ENCODE results near the gene LHPP.
A peak's percentile ranks its signal among the peaks of the same experiment; 100 is the strongest.

Gene LHPP

DNA sequence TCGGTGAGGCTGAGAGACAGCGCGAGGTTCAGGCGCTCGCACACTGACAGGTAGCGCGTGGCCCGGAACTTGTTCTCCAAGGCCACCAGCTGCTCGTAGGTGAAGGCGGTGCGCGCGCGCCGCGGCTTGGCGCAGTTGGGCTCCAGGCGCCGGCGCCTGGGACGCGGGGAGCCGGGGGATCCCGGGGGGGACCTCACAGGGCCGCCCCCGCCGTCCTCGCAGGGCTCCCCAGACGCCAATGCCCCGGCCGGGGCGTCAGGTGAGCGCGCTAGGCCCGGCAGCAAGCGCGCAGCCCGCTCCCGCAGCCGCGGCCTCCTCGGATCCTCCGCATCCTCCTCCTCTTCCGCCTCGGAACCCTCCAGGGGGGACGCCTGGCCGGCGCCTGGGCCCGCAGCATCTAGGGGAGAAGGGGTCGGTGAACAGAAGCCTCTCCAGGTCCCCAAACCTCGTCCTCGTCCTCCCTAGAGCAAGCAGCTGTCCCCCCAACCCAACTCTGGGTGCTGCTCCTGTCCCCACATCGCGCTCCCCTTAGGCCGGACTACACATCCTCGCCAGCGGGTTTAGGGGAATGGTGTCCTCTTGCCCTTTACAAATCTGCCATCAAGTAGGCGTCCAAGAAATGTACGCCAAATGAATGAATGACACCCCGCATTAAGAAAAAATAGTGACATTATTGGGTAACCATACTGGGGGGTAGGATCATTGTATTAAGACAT lies 13.7 kb upstream of the LHPP start:
- no peak for DNase-seq (ENCODE audit: low spot score)

DNA sequence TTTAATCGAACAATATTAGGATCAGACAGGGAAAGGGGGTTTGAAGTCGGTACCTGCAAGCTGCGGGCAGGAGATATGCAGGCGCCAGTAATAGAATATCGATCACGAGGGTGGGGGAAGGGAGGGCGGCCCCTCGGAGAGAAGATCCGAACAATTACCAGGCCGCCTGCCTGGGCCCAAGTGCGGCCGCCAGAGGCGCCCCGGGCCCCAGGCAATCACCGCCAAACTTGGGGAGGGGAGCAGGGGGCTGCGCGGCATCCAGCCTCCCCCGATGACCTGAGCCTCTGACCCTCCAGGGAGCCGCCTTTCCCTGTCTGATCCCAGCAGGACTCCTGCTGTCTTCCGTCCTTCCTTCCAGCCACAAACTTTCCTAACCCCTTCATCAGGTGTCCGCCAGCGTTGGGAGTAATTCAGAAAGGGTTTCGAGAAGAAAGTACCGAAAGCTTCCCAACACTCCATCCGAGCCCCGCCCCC lies 12.9 kb upstream of the LHPP start:
- no peak for DNase-seq (ENCODE audit: low spot score)

DNA sequence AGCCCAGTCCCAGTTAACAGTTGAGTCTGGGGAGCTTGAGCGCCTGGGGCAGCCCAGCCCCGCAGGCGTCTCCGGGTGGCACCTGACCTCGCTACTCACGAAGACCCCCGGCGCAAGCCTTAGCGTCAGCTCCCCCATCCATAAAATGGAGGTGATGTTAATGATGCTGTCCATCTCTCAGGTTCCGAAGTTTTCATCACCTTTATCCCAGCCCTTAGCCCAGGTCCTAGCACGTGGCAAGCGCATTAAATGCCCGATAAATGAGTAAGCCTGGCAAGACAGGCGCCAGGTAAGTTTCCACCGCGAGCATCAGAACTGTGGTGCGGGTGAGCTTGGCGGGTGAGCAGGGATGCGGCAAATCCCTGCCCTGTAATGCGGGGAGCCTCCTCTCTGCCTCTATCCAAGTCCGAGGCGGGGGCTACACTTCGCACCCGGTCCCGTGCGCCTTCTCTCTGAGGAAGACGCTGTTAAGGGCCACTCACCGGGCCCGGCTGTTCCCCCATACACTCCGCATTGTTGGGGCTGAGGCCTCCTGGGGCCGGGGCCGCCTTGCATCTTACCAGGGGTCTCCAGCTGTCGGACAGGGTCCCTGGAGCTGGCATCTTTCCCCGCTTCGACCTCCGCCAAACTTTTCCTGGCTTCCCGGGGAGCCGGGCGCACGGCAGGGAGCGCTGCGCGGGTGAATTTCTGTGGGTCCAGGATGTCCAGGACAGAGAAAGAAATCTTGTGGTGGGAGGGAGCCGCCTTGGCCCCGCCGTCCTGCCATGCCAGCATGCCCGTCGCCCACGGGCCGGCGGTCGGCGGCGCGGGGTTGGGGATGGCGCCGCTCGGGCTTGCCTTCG lies 12.2 kb upstream of the LHPP start:
- DNase-seq (ENCODE audit: low spot score) = peak; percentile 22

DNA sequence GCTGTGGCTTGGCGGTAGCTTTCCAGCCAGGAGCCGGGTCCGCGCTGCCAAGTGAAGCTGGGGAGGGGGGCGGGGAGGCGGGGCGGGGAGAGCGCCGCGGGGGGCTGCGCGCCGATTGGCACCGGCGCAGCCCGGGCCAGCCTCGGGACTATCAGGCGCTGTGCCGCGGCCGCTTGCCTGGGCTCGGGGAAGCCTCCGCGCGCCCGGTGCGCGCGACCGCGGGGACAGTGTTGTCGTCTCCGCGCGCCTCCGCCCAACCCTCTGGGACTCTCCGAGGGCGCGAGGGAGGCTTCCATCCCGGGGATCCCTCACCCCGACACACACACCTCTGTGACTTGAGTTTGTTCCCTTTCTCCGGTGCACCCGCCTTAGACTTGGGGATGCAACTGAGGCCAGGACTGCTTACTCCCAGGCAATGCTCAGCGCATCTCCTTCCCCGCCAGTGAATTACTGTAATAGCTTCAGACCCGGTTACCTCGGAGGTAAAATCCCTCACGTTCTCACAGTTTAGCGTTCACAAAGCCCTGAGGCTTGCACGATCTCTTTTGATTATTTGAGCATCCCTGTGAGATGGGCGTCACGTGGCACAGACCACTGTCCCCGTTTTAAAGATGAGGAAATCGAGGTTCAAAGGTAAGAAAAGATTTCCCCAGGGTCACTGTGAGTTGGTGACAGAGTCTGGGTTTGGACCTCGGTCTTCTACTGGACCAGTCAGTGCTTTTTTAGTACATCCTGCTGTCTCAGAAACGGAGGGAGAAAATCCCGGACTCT lies 11.4 kb upstream of the LHPP start, which contains the start of gene NKX1-2:
TSS of gene NKX1-2 (minus strand) at position 24 of the 771 bp plus-strand sequence. CDS start 92 bp downstream, outside the sequence.
- no peak for DNase-seq (ENCODE audit: low spot score)

DNA sequence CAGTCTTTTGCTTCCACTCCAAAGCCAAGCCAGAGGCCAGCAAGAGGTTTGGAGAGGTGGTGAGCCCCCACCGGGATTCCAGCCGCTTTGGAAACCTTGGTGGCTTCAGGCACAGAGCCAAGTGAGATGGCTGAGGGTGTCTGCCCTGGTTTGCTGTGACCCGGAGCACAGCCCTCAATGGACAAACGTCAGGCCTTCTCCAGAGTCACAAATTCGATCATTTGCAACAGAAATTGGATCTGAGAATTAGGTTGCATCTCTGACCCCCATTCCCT lies 10.9 kb upstream of the LHPP start:
- DNase-seq (ENCODE audit: low spot score) = no peak

DNA sequence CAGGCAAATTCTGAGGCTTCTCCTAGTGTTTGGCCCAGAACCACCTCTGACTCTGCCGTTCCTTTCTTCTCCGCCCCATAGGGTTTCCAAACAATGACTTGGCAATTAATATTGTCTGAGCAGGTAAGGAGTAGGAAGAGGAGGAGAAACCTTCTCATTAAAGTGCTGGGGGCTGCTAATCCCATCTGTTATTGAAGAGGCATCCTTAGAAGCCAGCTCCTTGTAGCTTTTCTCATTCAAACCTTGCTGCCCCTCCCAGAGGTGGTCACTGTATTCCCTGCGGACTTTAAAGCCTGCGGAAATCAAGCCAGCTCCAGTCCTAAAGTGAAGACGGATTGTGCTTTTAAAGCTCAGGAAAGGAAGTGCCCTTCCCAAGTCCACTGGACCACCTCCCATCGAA lies 10.3 kb upstream of the LHPP start:
- no peak for DNase-seq (ENCODE audit: low spot score)

DNA sequence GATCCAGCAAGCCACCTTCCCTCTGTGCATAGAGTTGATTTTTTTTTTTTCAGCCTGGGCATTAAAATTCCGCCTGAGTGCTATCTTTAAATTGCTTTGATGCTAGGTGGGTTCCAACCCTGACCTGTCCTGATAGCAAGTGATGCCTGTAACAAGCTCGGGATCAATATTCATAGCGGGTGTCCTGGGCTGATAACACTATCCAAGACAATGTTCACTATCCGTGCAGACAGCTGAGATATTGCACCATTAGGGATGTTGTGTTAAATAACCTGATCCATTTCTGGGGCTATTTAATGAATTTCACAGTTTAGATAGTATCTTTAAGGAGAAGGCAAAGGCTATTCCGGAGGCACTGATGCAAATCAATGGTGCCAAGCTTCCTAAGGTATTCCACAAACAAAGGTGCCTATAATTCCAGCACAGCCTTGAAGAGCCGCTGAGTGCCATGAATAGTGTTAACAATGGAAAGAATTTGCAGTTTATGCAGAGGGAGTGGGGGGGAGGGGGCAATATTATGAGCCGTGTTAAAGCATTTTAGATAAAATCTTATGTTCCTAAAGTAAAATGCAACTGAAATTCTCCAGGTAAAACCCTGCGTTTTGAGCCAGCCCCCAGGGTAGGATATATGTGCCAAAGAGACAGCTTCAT lies 7.5 kb upstream of the LHPP start:
- no peak for DNase-seq (ENCODE audit: low spot score)

DNA sequence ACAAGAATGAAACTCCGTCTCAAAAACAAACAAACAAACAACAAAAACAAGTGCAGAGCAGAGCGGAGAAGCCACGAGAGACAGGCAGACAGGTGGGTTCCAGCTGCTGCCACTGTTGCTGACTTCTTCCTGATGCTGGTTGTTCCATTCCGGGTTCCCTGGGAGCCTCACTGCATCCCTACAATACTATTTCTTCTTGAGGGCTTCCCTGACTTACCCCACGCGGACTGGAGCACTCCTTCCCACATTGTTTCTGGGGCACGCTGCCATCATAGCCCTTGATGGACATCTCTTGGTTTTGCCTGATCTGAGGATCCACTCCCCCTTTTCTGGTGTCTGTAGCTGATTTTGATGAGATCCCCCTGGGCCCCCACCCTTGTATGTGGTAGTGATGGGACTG lies 6.2 kb upstream of the LHPP start:
- DNase-seq (ENCODE audit: low spot score) = no peak

DNA sequence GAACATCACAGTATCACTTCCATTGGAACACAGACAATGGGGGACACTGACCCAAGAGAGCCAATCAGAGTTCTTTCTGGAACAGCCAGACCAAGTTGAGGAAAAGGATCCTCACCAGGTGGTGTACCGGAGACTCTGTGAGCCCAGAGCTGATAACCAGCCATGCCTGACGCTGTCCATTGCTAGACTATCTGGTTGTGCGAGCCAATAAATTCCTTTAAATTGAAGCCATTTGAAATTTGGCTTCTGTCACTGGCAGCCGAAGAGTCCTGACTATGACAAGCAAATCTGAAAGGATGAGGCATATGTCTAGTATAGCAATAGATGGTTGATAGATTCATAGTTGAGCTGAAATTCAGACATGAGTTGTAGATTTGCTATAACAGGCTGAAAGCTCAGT lies 3.1 kb upstream of the LHPP start:
- no peak for DNase-seq (ENCODE audit: low spot score)

DNA sequence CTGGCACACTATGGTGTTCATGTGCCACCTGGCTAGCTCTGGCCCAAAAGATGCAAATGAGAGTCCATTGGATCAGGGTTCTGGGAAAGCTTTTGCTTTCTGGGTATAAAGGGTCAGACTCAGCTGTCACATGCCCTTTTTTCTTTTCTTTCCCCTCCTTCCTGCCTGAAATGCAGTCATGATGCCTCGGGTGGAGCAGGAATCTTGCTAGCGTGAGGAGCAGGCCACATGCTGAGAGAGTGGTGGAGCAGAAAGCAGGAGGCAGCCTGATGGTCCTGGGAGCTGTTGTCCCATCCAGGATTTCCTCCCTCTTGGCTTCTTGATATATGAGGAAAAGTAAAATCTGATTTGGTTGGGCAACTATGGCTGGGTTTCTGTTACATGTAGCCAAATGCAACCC lies 2.7 kb upstream of the LHPP start:
- DNase-seq (ENCODE audit: low spot score) = no peak

DNA sequence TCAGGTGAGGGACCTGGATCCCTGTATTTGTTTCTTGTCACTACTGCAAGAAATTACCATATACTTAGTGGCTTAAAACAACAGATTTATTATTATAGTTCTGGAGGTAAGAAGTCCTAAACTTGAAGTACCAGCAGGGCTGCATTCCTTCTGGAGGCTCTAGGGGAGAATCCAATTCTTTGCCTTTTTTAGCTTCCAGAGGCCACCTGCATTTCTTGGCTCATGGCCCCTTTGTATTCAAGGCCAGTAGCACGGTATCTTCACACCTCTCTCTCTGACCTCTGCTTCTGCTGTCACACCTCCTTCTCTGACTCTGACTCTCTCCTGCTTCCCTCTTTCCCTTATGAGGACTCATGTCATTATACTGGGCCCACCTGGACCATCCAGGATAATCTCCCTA lies 2.2 kb upstream of the LHPP start:
- no peak for DNase-seq (ENCODE audit: low spot score)

DNA sequence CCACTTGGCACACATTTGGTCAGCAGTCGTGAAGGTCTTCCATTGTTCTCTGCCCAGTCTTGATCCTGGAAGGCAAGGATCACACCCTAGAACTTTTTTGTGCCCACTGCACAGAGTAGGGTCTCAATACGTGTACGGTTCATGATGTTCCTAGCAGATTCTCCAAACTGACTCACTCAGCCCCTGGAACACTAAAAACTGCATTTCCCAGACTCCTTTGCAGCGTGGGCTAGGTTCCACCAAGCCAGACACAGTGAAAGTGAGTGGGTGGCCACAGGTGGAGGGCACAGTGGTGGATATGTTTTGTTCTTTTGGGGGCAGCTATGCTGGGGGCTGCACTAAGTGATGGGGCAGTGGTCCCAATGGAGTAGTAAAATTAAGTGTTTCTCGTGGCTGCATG lies 1.5 kb upstream of the LHPP start:
- DNase-seq (ENCODE audit: low spot score) = no peak

DNA sequence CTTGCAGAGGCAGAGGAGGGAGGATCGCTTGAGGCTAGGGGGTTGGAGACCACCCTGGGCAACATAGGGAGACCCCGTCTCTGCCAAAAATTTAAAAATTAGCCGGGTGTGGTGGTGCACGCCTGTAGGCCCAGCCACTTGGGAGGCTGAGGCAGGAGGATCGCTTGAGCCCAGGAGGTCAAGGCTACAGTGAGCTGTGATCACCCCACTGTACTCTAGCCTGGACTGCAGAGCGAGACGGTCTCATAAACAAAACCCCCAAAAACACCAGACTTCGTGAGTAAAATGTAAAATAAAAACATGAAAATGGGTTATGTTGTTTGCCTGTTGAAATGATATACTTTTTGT lies 699 bp downstream of the LHPP start:
- DNase-seq (ENCODE audit: low spot score) = no peak

DNA sequence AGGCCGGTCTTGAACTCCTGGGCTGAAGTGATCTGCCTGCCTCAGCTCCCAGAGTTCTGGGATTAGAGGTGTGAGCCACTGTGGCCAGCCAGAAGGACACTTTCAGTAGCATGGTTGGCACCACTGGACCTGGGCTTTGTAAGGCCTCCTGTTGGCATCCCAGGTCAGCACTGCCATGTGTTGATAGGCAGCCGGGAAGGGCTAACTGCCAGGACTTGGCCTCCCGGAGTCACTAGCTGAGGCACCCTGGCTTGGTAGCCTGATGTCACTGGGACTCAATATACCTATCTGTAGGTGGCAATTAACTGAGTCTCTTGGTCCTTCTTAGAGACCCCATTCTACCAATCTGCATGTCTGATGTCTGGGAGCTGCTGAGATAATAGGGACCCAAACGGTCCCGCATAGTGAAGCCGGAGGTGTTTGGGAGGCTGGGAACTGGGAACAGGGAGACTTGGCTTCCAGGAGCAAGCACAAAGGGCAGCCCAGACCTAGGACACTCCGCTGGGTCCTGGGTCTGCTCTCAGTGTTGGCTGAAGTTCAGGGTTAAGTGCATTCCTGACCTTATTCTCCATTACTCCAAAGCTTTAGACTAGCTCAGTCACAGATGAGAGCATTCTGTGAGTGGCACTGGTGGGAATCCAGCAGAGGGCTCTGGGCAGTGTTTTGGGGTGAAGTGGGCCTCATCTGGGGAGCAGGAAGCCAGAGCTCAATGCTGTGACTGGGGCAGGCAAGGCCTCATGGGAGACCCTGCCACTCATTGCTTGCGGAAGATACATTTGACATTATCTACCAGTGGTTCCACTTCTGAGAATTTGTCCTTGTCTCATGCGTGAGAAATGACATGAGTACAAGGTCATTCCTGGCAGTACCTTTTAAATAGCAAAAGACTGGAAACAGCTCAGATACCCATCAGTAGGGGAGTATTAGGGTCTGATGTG lies 2.7 kb downstream of the LHPP start:
- DNase-seq (ENCODE audit: low spot score) = no peak

DNA sequence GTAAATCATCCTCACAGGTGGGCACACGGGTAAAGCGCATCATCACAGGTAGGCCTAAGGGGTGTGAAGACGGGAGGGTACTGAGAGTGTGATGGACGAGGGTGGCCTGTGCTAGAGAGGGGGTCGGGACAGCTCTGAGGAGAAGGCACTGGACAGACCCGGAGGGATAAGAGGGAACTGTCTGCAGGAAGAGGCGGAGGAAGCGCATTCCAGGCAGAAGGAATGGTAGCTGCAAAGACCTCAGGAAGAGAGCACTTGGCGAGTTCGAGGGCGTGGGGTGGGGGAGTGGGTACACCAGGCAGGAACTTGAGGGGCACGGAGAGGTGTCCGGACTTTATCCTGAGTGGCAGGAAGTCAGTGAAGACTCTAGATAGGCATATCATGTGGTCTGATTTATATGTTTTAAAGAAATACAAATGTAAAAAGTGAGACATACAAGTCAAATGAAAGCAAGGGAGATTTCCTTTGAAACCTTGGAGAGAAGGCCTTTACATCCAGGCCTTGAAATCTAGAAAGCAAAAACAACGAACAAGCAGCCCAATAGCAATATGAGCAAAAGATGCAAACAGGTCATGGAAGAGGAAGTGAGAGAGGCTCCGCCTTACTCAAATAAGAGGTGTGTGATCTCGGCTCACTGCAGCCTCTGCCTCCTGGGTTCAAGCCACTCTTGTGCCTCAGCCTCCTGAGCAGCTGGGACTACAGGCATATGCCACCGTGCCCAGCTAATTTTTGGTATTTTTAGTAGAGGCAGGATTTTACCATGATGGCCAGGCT lies 3.6 kb downstream of the LHPP start:
- DNase-seq (ENCODE audit: low spot score) = no peak

DNA sequence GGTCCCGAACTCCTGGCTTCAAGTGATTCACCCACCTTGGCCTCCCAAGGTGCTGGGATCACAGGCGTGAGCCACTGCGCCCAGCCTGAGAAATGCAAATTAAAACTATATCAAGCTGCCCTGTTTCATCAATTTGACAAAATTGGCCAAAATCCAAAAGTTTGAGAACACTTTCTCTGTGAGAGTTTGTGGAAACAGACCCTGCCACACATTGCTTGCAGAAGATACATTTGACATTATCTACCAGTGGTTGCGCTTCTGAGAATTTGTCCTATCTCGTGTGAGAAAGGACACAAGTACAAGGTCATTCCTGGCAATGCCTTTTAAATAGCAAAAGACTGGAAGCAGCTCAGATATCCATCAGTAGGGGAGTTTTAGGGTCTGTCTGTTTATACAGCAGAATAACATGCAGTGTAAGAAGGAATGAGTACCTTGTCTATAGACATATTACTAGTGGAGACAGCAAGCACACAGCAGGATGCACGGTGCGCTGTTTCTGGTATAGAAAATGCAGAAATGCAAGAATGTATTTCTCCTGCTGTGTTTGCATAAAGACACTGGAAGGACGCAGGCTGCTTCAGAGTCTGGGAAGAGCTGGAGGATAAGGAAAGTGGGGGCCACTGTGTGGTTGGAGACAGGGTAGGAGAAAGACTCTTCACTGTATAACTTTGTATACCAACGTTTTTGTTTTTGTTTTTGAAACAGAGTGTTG lies 4.3 kb downstream of the LHPP start:
- DNase-seq (ENCODE audit: low spot score) = no peak

DNA sequence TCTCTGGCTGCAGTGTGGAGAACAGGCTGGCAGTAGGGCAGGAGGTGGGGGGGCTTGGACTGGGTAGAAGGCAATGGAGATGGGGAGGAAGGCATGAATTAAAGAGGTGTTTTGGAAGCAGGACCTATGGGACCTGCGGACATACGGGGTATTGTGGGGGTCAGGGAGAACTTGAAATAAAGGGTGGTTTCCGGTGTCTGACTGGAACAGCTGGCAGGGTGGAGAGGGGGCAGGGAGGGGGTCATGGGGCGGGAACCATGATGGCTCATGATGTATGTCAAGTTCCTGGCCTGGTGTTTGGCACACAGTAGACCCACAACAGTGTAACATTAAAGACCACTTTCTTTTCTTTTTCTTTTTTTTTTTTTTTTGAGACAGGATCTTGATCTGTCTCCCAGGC lies 5.5 kb downstream of the LHPP start:
- no peak for DNase-seq (ENCODE audit: low spot score)

DNA sequence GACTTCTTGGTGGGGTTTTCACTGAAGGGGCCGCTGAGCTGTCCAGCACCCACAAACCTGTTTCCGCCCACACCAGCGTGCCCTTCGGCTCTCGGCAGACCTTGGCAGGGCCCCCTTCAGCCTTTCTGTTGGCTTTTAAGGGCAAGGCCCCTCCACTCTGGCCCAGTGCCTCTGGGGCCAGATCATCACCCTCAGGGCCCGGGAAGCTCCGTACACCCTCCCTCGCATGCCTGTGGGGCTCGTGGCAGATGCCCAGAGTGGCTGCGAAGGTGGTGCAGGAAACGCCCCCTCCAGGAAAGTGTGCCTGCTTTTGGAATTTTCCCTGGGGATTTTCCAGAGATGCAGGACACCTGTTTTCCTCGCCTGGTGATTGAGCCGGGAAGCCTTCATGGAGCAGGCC lies 7.0 kb downstream of the LHPP start:
- no peak for DNase-seq (ENCODE audit: low spot score)

DNA sequence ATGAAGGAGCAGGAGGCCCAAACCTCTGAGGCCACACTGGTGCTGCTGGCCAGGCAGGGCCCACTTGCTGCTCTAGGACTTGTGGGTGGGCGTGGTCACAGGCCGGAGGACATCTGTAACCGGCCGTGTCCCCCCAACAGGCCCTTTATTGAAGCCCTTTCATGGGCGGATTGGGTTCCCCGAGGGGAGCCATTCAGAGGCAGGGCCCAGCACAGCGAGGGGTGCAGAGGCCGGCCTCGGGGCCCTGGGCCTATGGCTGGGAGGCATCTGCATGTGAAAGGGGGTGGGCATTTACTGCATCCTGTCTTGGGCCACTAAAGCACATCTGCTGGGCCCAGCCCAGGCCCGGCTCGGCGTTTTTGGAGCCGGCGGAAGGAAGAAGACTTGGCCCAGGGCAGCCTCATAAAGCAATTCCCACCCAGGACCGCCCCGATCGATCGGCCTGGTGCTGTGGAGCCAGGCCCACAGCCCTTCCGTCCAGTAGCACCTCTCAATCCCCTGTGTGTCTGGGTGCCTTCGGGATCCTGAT lies 8.4 kb downstream of the LHPP start:
- no peak for DNase-seq (ENCODE audit: low spot score)
